ENCODE data around the gene XKR8. TPM values are rescaled to one million over a fixed set of nuclear protein-coding genes. Genes with fewer than 3 reads are reported as not detected.

Gene XKR8
- total RNA-seq, 1 donor from 2014 or later, result 13.8 TPM

DNA sequence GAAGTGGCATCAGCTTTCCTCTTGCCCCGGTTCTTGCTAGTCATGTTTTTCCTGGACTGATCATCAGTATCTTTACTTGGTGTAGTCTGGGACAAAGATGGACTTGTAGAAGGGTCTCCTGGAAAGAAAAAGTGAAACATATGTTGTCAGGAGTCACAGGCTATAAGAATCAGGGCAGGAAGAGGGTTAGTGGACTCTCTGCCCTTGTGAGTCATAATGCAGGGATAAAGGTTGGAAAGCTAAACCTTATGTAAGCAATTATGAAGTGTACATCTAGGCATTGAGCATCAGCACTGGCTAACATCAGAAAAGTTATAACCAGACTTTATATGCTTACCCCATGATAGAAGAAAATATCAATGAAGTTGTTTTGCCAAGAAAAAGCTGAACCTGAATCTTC is 51.2 kb downstream of the XKR8 start:
- H3K9me3 Mint-ChIP-seq, result no peaks in the 10 kb centered on the region
- no peak for DNase-seq (ENCODE audit: low spot score in 2 of 2, unreplicated experiment in 2 of 2)
- H3K36me3 Mint-ChIP-seq, result peaks cover 34% of the 10 kb centered on the region
- no peak overlapping the region for H3K4me3 Mint-ChIP-seq
- no peaks in the 10 kb centered on the region for H3K4me1 Mint-ChIP-seq
- TF ChIP-seq, protein P1, sequence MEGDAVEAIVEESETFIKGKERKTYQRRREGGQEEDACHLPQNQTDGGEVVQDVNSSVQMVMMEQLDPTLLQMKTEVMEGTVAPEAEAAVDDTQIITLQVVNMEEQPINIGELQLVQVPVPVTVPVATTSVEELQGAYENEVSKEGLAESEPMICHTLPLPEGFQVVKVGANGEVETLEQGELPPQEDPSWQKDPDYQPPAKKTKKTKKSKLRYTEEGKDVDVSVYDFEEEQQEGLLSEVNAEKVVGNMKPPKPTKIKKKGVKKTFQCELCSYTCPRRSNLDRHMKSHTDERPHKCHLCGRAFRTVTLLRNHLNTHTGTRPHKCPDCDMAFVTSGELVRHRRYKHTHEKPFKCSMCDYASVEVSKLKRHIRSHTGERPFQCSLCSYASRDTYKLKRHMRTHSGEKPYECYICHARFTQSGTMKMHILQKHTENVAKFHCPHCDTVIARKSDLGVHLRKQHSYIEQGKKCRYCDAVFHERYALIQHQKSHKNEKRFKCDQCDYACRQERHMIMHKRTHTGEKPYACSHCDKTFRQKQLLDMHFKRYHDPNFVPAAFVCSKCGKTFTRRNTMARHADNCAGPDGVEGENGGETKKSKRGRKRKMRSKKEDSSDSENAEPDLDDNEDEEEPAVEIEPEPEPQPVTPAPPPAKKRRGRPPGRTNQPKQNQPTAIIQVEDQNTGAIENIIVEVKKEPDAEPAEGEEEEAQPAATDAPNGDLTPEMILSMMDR (IDR thresholded peaks at IDR 0.05; ENCODE audit: unreplicated experiment), result no peak
- no peak overlapping the region for H3K27ac Mint-ChIP-seq
- no peaks in the 10 kb centered on the region for H3K27me3 Mint-ChIP-seq (ENCODE audit: low read depth)

Other genes starting within 250 kb of the XKR8 start
- 12.0 to 12.4 TPM (median 12.4 TPM) in 3 replicates for gene FAM76A, start 234.0 kb upstream of the XKR8 start, total RNA-seq
- 25.0 to 26.8 TPM (median 26.1 TPM) in 3 replicates for gene STX12, start 186.8 kb upstream of the XKR8 start, total RNA-seq
- 42.9 to 45.7 TPM (median 43.5 TPM) in 3 replicates for gene PPP1R8, start 129.2 kb upstream of the XKR8 start, total RNA-seq
- gene THEMIS2, start 87.4 kb upstream of the XKR8 start, total RNA-seq, result 0.63 to 0.97 TPM (median 0.86 TPM) in 3 replicates
- gene RPA2, start 45.4 kb upstream of the XKR8 start, total RNA-seq, result 23.1 to 25.8 TPM (median 23.4 TPM) in 3 replicates
- 7.4 to 8.8 TPM (median 8.4 TPM) in 3 replicates for gene SMPDL3B, start 25.0 kb upstream of the XKR8 start, total RNA-seq
- gene EYA3, start 128.6 kb downstream of the XKR8 start, total RNA-seq, result 28.3 to 30.2 TPM (median 29.3 TPM) in 3 replicates
- gene PTAFR, start 216.7 kb downstream of the XKR8 start, total RNA-seq, result 0.18 to 0.43 TPM (median 0.18 TPM) in 3 replicates

All from mesothelial cell of epicardium (in vitro differentiated cells).